Activated CD8-positive, alpha-beta T cell treated with anti-CD3 and anti-CD28 coated beads for 36 hours (primary cell): ENCODE data around the gene CAVIN1. TPM values are rescaled to one million over a fixed set of nuclear protein-coding genes. Genes with fewer than 3 reads are reported as not detected.

Experiments
- ATAC-seq: fragments of 200-7000 bp; cut with Tn5 transposase; one replicate; pipeline ENCODE4 v1.10.0; 2021; ENCODE audit warnings: mild to moderate bottlenecking, moderate library complexity
- CTCF ChIA-PET: fragments of 350-600 bp; sonication (Branson Sonifier 250); formaldehyde crosslinking; loops from one replicate; lab custom pipeline; 2021; ENCODE audit warnings: antibody characterized with exemption; lab: Charles Lee
- POLR2A ChIA-PET: fragments of 350-600 bp; sonication (Branson Sonifier 250); formaldehyde crosslinking; loops from one replicate; lab custom pipeline; 2021; ENCODE audit warnings: antibody characterized with exemption; lab: Charles Lee
- DNase-seq: peaks from one replicate; pipeline ENCODE4 v3.0.0-alpha.2; 2020
- H3K27ac Mint-ChIP-seq: one replicate; pipeline ENCODE4 v1.8.0; 2021; ENCODE audit warnings: mild to moderate bottlenecking, mixed read lengths
- H3K27me3 Mint-ChIP-seq: one replicate; pipeline ENCODE4 v1.8.0; 2021; ENCODE audit warnings: mixed read lengths
- H3K36me3 Mint-ChIP-seq: one replicate; pipeline ENCODE4 v1.8.0; 2021; ENCODE audit warnings: low read depth, mixed read lengths
- H3K4me1 Mint-ChIP-seq: one replicate; pipeline ENCODE4 v1.8.0; 2021; ENCODE audit warnings: low read depth, mixed read lengths
- H3K4me3 Mint-ChIP-seq: one replicate; pipeline ENCODE4 v1.8.0; 2021; ENCODE audit warnings: mild to moderate bottlenecking, moderate library complexity, mixed read lengths
- H3K9me3 Mint-ChIP-seq: one replicate; pipeline ENCODE4 v1.8.0; 2021; ENCODE audit warnings: mixed read lengths
- intact Hi-C: fragments of 100-400 bp; cut with micrococcal nuclease; formaldehyde crosslinking; loops from one replicate; pipeline ENCODE4 v1.10.0; 2022
- total RNA-seq, 2 experiments: library from RNA; stranded (reverse); gene quantifications; one replicate each; pipeline ENCODE4 v1.2.3, GENCODE V29; 2021
- TF ChIP-seq, protein P1 (sequence below): fragments of 200-600 bp; IDR thresholded peaks from one replicate; pipeline ENCODE4 v1.8.0; 2022; ENCODE audit warnings: antibody characterized with exemption, mild to moderate bottlenecking

CAVIN1 gene, protein sequence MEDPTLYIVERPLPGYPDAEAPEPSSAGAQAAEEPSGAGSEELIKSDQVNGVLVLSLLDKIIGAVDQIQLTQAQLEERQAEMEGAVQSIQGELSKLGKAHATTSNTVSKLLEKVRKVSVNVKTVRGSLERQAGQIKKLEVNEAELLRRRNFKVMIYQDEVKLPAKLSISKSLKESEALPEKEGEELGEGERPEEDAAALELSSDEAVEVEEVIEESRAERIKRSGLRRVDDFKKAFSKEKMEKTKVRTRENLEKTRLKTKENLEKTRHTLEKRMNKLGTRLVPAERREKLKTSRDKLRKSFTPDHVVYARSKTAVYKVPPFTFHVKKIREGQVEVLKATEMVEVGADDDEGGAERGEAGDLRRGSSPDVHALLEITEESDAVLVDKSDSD
- total RNA-seq: 1 to 10 TPM; 1.8 to 2.0 TPM

DNA sequence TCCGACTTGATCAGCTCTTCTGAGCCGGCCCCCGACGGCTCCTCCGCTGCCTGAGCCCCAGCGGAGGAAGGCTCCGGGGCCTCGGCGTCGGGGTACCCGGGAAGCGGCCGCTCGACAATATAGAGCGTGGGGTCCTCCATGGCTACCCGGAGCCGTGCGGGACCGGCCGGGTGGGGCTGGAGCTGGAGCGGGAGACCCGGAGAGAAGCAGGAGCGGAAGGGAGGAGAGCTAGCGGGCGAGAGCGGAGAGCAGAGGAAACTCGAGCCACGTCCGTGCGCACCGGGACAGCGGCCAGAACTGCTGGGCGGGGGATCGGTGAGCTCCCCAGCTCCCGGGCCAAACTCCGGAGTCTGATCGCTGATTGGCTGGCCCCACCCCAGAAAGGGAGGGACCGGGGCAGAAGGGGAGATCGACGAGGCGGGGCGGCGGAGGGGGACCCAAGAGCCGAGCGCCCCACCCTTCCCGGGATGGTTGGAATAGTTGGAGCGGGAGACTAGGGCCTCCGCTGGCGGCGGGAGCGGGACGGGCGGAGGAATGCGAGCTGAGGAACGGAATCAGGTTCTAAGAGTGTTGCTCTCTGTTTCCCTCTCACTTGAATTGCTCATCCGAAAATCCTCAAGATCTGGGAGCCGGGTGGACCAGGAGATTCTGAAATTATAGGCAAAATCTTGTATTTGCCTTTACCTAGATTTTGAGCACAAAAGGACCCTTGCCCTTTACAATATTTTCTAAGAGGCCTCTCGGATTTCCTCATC is at the start of gene CAVIN1:
CAVIN1 (minus strand) TSS at position 299 of the 755 bp plus-strand sequence; CDS start at position 140, 159 bp downstream.
- POLR2A ChIA-PET: interaction anchor here (0.9 to 1.3 kb wide), 3 partner anchors 86 to 113 kb away, joined by 3 to 4 read pairs (median 3); partner anchors contain the start of gene NAGLU
- peak within 1 kb of the TSS; percentile 70 for H3K4me3 Mint-ChIP-seq
- peak; percentile 34 for DNase-seq

DNA sequence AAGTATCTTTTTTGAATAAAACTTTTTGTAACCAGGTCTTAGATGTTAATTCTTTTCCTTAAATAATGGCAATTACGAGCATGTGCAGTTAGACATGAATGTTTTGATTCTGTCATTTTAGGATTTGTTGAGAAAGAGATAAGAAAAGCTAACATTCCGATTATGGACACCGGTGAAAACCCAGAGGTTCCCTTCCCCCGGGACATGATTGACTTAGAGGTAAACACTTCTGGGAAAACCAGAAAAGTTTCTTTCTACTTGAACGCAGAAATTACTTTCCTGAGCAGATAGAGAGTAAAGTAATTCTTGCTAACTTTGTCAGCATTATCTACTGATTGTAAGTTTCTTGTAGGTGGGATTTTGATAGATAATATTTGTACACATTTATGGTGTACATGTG is 44.8 kb upstream of the CAVIN1 start:
- Mint-ChIP-seq H3K27me3 (no peaks in the 10 kb centered on the region), H3K4me3 (no peak overlapping the region), H3K36me3 (no peaks in the 10 kb centered on the region), H3K27ac (no peak overlapping the region), H3K4me1 (no peaks in the 10 kb centered on the region), H3K9me3 (no peaks in the 10 kb centered on the region)
- TF ChIP-seq, protein P1, sequence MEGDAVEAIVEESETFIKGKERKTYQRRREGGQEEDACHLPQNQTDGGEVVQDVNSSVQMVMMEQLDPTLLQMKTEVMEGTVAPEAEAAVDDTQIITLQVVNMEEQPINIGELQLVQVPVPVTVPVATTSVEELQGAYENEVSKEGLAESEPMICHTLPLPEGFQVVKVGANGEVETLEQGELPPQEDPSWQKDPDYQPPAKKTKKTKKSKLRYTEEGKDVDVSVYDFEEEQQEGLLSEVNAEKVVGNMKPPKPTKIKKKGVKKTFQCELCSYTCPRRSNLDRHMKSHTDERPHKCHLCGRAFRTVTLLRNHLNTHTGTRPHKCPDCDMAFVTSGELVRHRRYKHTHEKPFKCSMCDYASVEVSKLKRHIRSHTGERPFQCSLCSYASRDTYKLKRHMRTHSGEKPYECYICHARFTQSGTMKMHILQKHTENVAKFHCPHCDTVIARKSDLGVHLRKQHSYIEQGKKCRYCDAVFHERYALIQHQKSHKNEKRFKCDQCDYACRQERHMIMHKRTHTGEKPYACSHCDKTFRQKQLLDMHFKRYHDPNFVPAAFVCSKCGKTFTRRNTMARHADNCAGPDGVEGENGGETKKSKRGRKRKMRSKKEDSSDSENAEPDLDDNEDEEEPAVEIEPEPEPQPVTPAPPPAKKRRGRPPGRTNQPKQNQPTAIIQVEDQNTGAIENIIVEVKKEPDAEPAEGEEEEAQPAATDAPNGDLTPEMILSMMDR: no peak
- ChIA-PET POLR2A (no interaction called here), CTCF (no interaction called here)
- intact Hi-C loops: no loop called here
- ATAC-seq (no peak), DNase-seq (no peak)

More for the DNA sequence above, at the start of gene CAVIN1:
- peaks cover 35% of the 10 kb centered on the region for H3K27me3 Mint-ChIP-seq
- H3K9me3 Mint-ChIP-seq: no peaks in the 10 kb centered on the region
- H3K4me1 Mint-ChIP-seq: peaks cover 19% of the 10 kb centered on the region
- intact Hi-C loops: no loop called here
- no peak within 1 kb of the TSS for H3K27ac Mint-ChIP-seq
- ATAC-seq: peak; percentile 26
- CTCF ChIA-PET: interaction anchor here (0.7 to 5.5 kb wide), 15 partner anchors 8 to 229 kb away, joined by 3 to 37 read pairs (median 5); partner anchors contain the start of gene GHDC
- TF ChIP-seq, protein P1: no peak
- H3K36me3 Mint-ChIP-seq: no peaks in the 10 kb centered on the region

DNA sequence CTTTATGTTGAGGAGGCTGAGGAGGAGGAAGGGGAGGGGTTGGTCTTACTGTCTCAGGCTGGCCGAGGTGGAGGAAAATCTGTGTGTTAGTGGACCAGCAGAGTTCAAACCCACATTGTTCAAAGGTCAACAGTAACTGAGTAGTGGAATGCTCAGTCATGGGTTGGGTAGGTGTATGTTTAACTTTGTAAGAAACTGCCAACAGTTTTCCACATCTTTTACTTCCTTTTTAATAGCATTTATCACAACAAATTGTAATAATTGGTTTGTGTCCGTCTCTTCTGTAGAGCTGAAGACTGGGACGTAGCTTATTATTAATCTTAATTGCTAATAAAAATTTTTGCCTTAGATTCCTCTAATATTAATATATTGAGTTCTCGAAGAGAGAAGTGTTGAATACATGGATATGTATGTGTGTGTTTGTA is 40.9 kb upstream of the CAVIN1 start:
- ATAC-seq: no peak
- Mint-ChIP-seq H3K27me3 (no peaks in the 10 kb centered on the region), H3K4me1 (peaks cover 20% of the 10 kb centered on the region), H3K4me3 (no peak overlapping the region), H3K9me3 (no peaks in the 10 kb centered on the region), H3K27ac (no peak overlapping the region), H3K36me3 (no peaks in the 10 kb centered on the region)
- intact Hi-C loops: no loop called here
- POLR2A ChIA-PET: no interaction called here
- CTCF ChIA-PET: interaction anchor here (0.7 to 2.2 kb wide), 5 partner anchors 11 to 147 kb away, joined by 3 to 5 read pairs (median 4); no protein-coding TSS in a partner anchor
- TF ChIP-seq, protein P1: no peak
- DNase-seq: no peak

DNA sequence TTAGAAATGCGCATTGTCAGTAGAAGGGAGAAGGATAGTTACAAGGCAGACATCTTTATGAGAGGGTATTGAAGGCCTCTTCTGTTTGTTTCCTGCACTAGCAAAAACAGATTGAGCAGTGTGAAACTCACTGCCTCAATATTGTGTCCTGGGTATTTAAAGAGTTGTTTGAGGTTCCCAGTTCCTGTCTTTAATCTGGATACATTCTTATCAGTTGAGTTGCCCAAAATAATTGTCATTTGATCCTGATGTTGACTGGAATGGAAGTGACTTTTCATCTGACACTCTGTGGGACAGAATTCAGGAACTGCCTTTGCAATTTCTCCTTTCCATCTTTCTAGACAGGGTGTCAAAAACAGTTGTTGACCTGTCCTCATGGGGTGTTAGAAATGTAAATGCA is 37.3 kb upstream of the CAVIN1 start:
- TF ChIP-seq, protein P1: no peak
- POLR2A ChIA-PET: interaction anchor here (0.8 kb wide), 1 partner anchor 84 kb away, joined by 3 read pairs; no protein-coding TSS in a partner anchor
- Mint-ChIP-seq H3K27me3 (peaks cover 3% of the 10 kb centered on the region), H3K36me3 (no peaks in the 10 kb centered on the region), H3K4me1 (peaks cover 42% of the 10 kb centered on the region), H3K27ac (no peak overlapping the region), H3K9me3 (no peaks in the 10 kb centered on the region), H3K4me3 (no peak overlapping the region)
- intact Hi-C loops: no loop called here
- CTCF ChIA-PET: interaction anchor here (0.9 to 2.7 kb wide), 7 partner anchors 19 to 238 kb away, joined by 3 to 8 read pairs (median 4); no protein-coding TSS in a partner anchor
- ATAC-seq (no peak), DNase-seq (no peak)
